Activated T-helper 1 cell treated with anti-CD3 and anti-CD28 coated beads, Interleukin-12 subunit alpha, Interleukin-12 subunit beta, Interleukin-2, Interleukin-4 antibody, amounts not matched to agents 30 ng/mL and 10 ng/mL and 1 ng/mL, durations not matched to agents 14 hours and 24 hours and 36 hours (primary cell): ENCODE results near the gene ESPNL. TPM values are rescaled to one million over a fixed set of nuclear protein-coding genes. Genes with fewer than 3 reads are reported as not detected.

Experiments used
- DNase-seq: peaks from one replicate; pipeline ENCODE4 v3.0.0; 2021; ENCODE audit warnings: low spot score
- H3K27ac Mint-ChIP-seq: one replicate; pipeline ENCODE4 v1.8.0; 2021; ENCODE audit warnings: mild to moderate bottlenecking, mixed read lengths
- H3K27me3 Mint-ChIP-seq: one replicate; pipeline ENCODE4 v1.8.0; 2022; ENCODE audit warnings: mild to moderate bottlenecking, moderate library complexity, mixed read lengths; ENCODE audit not compliant: insufficient read depth
- H3K36me3 Mint-ChIP-seq: one replicate; pipeline ENCODE4 v1.8.0; 2021; ENCODE audit warnings: low read depth, mixed read lengths
- H3K4me1 Mint-ChIP-seq: one replicate; pipeline ENCODE4 v1.8.0; 2021; ENCODE audit warnings: low read depth, mixed read lengths
- H3K4me3 Mint-ChIP-seq: one replicate; pipeline ENCODE4 v1.8.0; 2021; ENCODE audit warnings: mild to moderate bottlenecking, moderate library complexity, mixed read lengths
- H3K9me3 Mint-ChIP-seq: one replicate; pipeline ENCODE4 v1.8.0; 2021; ENCODE audit warnings: mixed read lengths
- intact Hi-C: fragments of 100-400 bp; cut with micrococcal nuclease; formaldehyde crosslinking; loops from one replicate; pipeline ENCODE4 v1.15.1; 2024
- total RNA-seq: library from RNA; stranded (reverse); gene quantifications from 2 replicates; pipeline ENCODE4 v1.2.3, GENCODE V29; 2022

ESPNL gene
- total RNA-seq, 1 donor from 2014 or later: 0.05 TPM

- H3K27me3 Mint-ChIP-seq: peaks cover 2% of the 10 kb centered on the region
- H3K9me3 Mint-ChIP-seq: no peaks in the 10 kb centered on the region
- no peaks in the 10 kb centered on the region for H3K4me1 Mint-ChIP-seq
- H3K27ac Mint-ChIP-seq: peak overlapping the region; percentile 67
- H3K36me3 Mint-ChIP-seq: peaks cover 15% of the 10 kb centered on the region
- no peak overlapping the region for H3K4me3 Mint-ChIP-seq
- intact Hi-C loops: no loop called here
- no peak for DNase-seq
These were observed 3.7 kb upstream of the ESPNL start for GRCh38 chr2:238096311-238097011.

- Mint-ChIP-seq H3K27me3 (peaks cover 2% of the 10 kb centered on the region), H3K27ac (peak overlapping the region; percentile 75), H3K36me3 (peaks cover 13% of the 10 kb centered on the region), H3K4me1 (no peaks in the 10 kb centered on the region), H3K9me3 (no peaks in the 10 kb centered on the region), H3K4me3 (no peak overlapping the region)
- DNase-seq: no peak
- intact Hi-C loops: no loop called here
These were observed 2.7 kb upstream of the ESPNL start for GRCh38 chr2:238097201-238097987.

- Mint-ChIP-seq H3K27me3 (peaks cover 2% of the 10 kb centered on the region), H3K9me3 (no peaks in the 10 kb centered on the region), H3K4me1 (no peaks in the 10 kb centered on the region), H3K36me3 (peaks cover 13% of the 10 kb centered on the region), H3K27ac (peak overlapping the region; percentile 86), H3K4me3 (no peak overlapping the region)
- intact Hi-C loops: no loop called here
- no peak for DNase-seq
These were observed 1.9 kb upstream of the ESPNL start for GRCh38 chr2:238097988-238098871.

GRCh38 chr2:238098901-238099713 is 1.0 kb upstream of the ESPNL start:
- no peaks in the 10 kb centered on the region for H3K9me3 Mint-ChIP-seq
- H3K27me3 Mint-ChIP-seq: peaks cover 2% of the 10 kb centered on the region
- DNase-seq: no peak
- H3K4me3 Mint-ChIP-seq: no peak overlapping the region
- no peaks in the 10 kb centered on the region for H3K4me1 Mint-ChIP-seq
- intact Hi-C loops: no loop called here
- H3K27ac Mint-ChIP-seq: peak overlapping the region; percentile 86
- peaks cover 13% of the 10 kb centered on the region for H3K36me3 Mint-ChIP-seq

GRCh38 chr2:238099714-238100048 is 459 bp upstream of the ESPNL start:
- intact Hi-C loops: no loop called here
- DNase-seq: no peak
- no peaks in the 10 kb centered on the region for H3K4me1 Mint-ChIP-seq
- H3K4me3 Mint-ChIP-seq: no peak overlapping the region
- no peak overlapping the region for H3K27ac Mint-ChIP-seq
- H3K9me3 Mint-ChIP-seq: no peaks in the 10 kb centered on the region
- peaks cover 13% of the 10 kb centered on the region for H3K36me3 Mint-ChIP-seq
- peaks cover 2% of the 10 kb centered on the region for H3K27me3 Mint-ChIP-seq

GRCh38 chr2:238100821-238101771 is 956 bp downstream of the ESPNL start:
- Mint-ChIP-seq H3K4me3 (no peak overlapping the region), H3K36me3 (peaks cover 7% of the 10 kb centered on the region), H3K4me1 (no peaks in the 10 kb centered on the region), H3K27me3 (peaks cover 2% of the 10 kb centered on the region), H3K9me3 (no peaks in the 10 kb centered on the region), H3K27ac (no peak overlapping the region)
- DNase-seq: no peak
- intact Hi-C loops: no loop called here

- Mint-ChIP-seq H3K36me3 (peaks cover 4% of the 10 kb centered on the region), H3K27ac (no peak overlapping the region), H3K4me3 (no peak overlapping the region), H3K9me3 (no peaks in the 10 kb centered on the region), H3K4me1 (no peaks in the 10 kb centered on the region), H3K27me3 (peaks cover 2% of the 10 kb centered on the region)
- intact Hi-C loops: no loop called here
- no peak for DNase-seq
These were observed 2.0 kb downstream of the ESPNL start for GRCh38 chr2:238101891-238102841.

- Mint-ChIP-seq H3K4me3 (no peak overlapping the region), H3K36me3 (peaks cover 4% of the 10 kb centered on the region), H3K27ac (no peak overlapping the region), H3K9me3 (no peaks in the 10 kb centered on the region), H3K4me1 (no peaks in the 10 kb centered on the region), H3K27me3 (peaks cover 2% of the 10 kb centered on the region)
- intact Hi-C loops: no loop called here
- no peak for DNase-seq
These were observed 2.7 kb downstream of the ESPNL start for GRCh38 chr2:238102865-238103264.

GRCh38 chr2:238103465-238104225 is 3.5 kb downstream of the ESPNL start:
- no peak overlapping the region for H3K27ac Mint-ChIP-seq
- peaks cover 4% of the 10 kb centered on the region for H3K4me1 Mint-ChIP-seq
- H3K27me3 Mint-ChIP-seq: peaks cover 2% of the 10 kb centered on the region
- peaks cover 3% of the 10 kb centered on the region for H3K36me3 Mint-ChIP-seq
- intact Hi-C loops: no loop called here
- no peaks in the 10 kb centered on the region for H3K9me3 Mint-ChIP-seq
- no peak overlapping the region for H3K4me3 Mint-ChIP-seq
- DNase-seq: no peak

GRCh38 chr2:238104226-238104690 is 4.1 kb downstream of the ESPNL start:
- no peak overlapping the region for H3K4me3 Mint-ChIP-seq
- H3K27ac Mint-ChIP-seq: no peak overlapping the region
- no peak for DNase-seq
- no peaks in the 10 kb centered on the region for H3K9me3 Mint-ChIP-seq
- intact Hi-C loops: no loop called here
- peaks cover 6% of the 10 kb centered on the region for H3K4me1 Mint-ChIP-seq
- H3K36me3 Mint-ChIP-seq: no peaks in the 10 kb centered on the region
- no peaks in the 10 kb centered on the region for H3K27me3 Mint-ChIP-seq
